ENCODE measurements around the gene FGF21. TPM values are rescaled to one million over a fixed set of nuclear protein-coding genes. Genes with fewer than 3 reads are reported as not detected.

The FGF21 gene
- polyA plus RNA-seq, 1 of the 3 experiments (the other 2 are of a cell fraction): not detected

GRCh38 chr19:48768994-48769713 is 13.8 kb downstream of the FGF21 start:
- Histone ChIP-seq H3K27ac (ENCODE audit: low read depth in 2 of 2, low read length in 1 of 2) (no peak overlapping the region), H3K9me3 (no peaks in the 10 kb centered on the region), H3K9me2 (no peaks in the 10 kb centered on the region), H3K4me1 (ENCODE audit: control insufficient read depth in 1 of 2, insufficient read depth in 2 of 2, low read depth in 1 of 2, low read length in 1 of 2) (no peaks in the 10 kb centered on the region), H3K4me2 (no peak overlapping the region), H3K36me3 (replicated peaks in 1 of 2; ENCODE audit: control insufficient read depth in 1 of 2, insufficient read depth in 2 of 2, low read length in 1 of 2) (no peaks in the 10 kb centered on the region), H3K79me2 (ENCODE audit: insufficient read depth) (no peaks in the 10 kb centered on the region), H4K20me1 (ENCODE audit: insufficient read depth) (no peaks in the 10 kb centered on the region), H2AFZ (ENCODE audit: low read depth) (no peak overlapping the region), H3K4me3 (ENCODE audit: low read depth in 2 of 2, low read length in 1 of 2) (no peak overlapping the region), H3K9ac (no peak overlapping the region), H3K27me3 (ENCODE audit: insufficient read depth) (peaks cover 29% of the 10 kb centered on the region), H3F3A (replicated peaks; ENCODE audit: insufficient read depth) (no peaks in the 10 kb centered on the region)
- WGBS (ENCODE audit: low lambda C conversion rate): 51% methylated on average over 11 of the region's 11 CpGs
- CTCF ChIA-PET: interaction anchor here (1.1 to 2.0 kb wide), 2 partner anchors 10 to 19 kb away, joined by 3 to 4 read pairs; no protein-coding TSS in a partner anchor
- POLR2A ChIA-PET: no interaction called here
- DNase-seq: no peak
- TF ChIP-seq RXRA (IDR thresholded peaks at IDR 0.05; ENCODE audit: borderline replicate concordance, low read depth) (no peak), IRF3 (IDR thresholded peaks at IDR 0.05; ENCODE audit: low read depth, low read length) (no peak), MXI1 (IDR thresholded peaks at IDR 0.05; ENCODE audit: low read depth, low read length) (no peak), EZH2phosphoT487 (IDR thresholded peaks at IDR 0.05; ENCODE audit: borderline replicate concordance, low read depth) (no peak), FOSL2 (IDR thresholded peaks at IDR 0.05; ENCODE audit: borderline replicate concordance, low read depth) (no peak), GATA2 (CRISPR knock-in tag; IDR thresholded peaks at IDR 0.05) (no peak), TCF12 (IDR thresholded peaks at IDR 0.05) (no peak), PBX3 (IDR thresholded peaks at IDR 0.05) (no peak), SIN3A (IDR thresholded peaks at IDR 0.05; ENCODE audit: borderline replicate concordance, low read depth, low read length) (no peak), JUND (IDR thresholded peaks at IDR 0.05) (no peak), MAX (IDR thresholded peaks at IDR 0.05; ENCODE audit: low read depth) (no peak), TEAD4 (IDR thresholded peaks at IDR 0.05; ENCODE audit: borderline replicate concordance, insufficient read depth) (no peak), FOXM1 (IDR thresholded peaks at IDR 0.05; ENCODE audit: low read depth) (no peak), ELF1 (IDR thresholded peaks at IDR 0.05) (no peak), SMC3 (IDR thresholded peaks at IDR 0.05; ENCODE audit: low read depth, low read length) (no peak)
- TF ChIP-seq, protein P1, sequence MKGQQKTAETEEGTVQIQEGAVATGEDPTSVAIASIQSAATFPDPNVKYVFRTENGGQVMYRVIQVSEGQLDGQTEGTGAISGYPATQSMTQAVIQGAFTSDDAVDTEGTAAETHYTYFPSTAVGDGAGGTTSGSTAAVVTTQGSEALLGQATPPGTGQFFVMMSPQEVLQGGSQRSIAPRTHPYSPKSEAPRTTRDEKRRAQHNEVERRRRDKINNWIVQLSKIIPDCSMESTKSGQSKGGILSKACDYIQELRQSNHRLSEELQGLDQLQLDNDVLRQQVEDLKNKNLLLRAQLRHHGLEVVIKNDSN (IDR thresholded peaks at IDR 0.05; ENCODE audit: borderline replicate concordance, low read depth): no peak

Measured in SK-N-SH (cell line).